H7 (cell line): ENCODE measurements around the gene PLEKHM3. TPM values are rescaled to one million over a fixed set of nuclear protein-coding genes. Genes with fewer than 3 reads are reported as not detected.

Experiments
- DNase-seq: peaks from one replicate; pipeline ENCODE4 v3.0.0; 2012
- H3K27me3 ChIP-seq: 2 replicates; pipeline ENCODE4 v1.6.0; 2011; ENCODE audit warnings: mild to moderate bottlenecking, low read length; ENCODE audit not compliant: control insufficient read depth, insufficient read depth
- H3K36me3 ChIP-seq: replicated peaks from 2 replicates; pipeline ENCODE4 v1.5.1; 2011; ENCODE audit warnings: low read length; ENCODE audit not compliant: control insufficient read depth, insufficient read depth
- H3K4me3 ChIP-seq: 2 replicates; pipeline ENCODE4 v1.5.1; 2011; ENCODE audit warnings: low read depth, mild to moderate bottlenecking, control low read depth, low read length, moderate library complexity; ENCODE audit not compliant: insufficient read depth
- total RNA-seq: library from RNA; depleted of rRNA; stranded (reverse); fragments of >200 nt; shearing (Covaris generic); gene quantifications from 2 replicates; pipeline ENCODE4 v1.2.3, GENCODE V29; 2014; rRNA removed

PLEKHM3 gene
- total RNA-seq, result 5.1 and 5.3 TPM in 2 replicates

- DNase-seq, result peak; percentile 86
- no peaks in the 10 kb centered on the region for H3K27me3 ChIP-seq
- peak within 1 kb of the TSS; percentile 75 for H3K4me3 ChIP-seq
- no peaks in the 10 kb centered on the region for H3K36me3 ChIP-seq
Measured at GRCh38 chr2:208025037-208025813, at the start of gene PLEKHM3. TSS of gene PLEKHM3 (minus strand) at chr2:208025527. CDS start at chr2:208001639, 23,888 bp downstream.

GRCh38 chr2:208074610-208075356 lies 49.5 kb upstream of the PLEKHM3 start:
- no peak overlapping the region for H3K4me3 ChIP-seq
- no peaks in the 10 kb centered on the region for H3K27me3 ChIP-seq
- DNase-seq, result no peak
- H3K36me3 ChIP-seq, result no peaks in the 10 kb centered on the region

- no peak overlapping the region for H3K4me3 ChIP-seq
- peak; percentile 71 for DNase-seq
- H3K27me3 ChIP-seq, result no peaks in the 10 kb centered on the region
- no peaks in the 10 kb centered on the region for H3K36me3 ChIP-seq
Measured at GRCh38 chr2:208072250-208072892, 47.0 kb upstream of the PLEKHM3 start.

GRCh38 chr2:208069186-208069585 lies 43.9 kb upstream of the PLEKHM3 start:
- Histone ChIP-seq H3K4me3 (no peak overlapping the region), H3K27me3 (no peaks in the 10 kb centered on the region), H3K36me3 (no peaks in the 10 kb centered on the region)
- no peak for DNase-seq

- Histone ChIP-seq H3K27me3 (no peaks in the 10 kb centered on the region), H3K4me3 (no peak overlapping the region), H3K36me3 (no peaks in the 10 kb centered on the region)
- DNase-seq, result no peak
Measured at GRCh38 chr2:208066016-208066415, 40.7 kb upstream of the PLEKHM3 start.

GRCh38 chr2:208065476-208065875 lies 40.1 kb upstream of the PLEKHM3 start:
- no peaks in the 10 kb centered on the region for H3K36me3 ChIP-seq
- H3K4me3 ChIP-seq, result no peak overlapping the region
- DNase-seq, result no peak
- H3K27me3 ChIP-seq, result no peaks in the 10 kb centered on the region

GRCh38 chr2:208064220-208064961 lies 39.1 kb upstream of the PLEKHM3 start:
- DNase-seq, result no peak
- no peaks in the 10 kb centered on the region for H3K27me3 ChIP-seq
- H3K36me3 ChIP-seq, result no peaks in the 10 kb centered on the region
- no peak overlapping the region for H3K4me3 ChIP-seq

GRCh38 chr2:208062961-208063360 lies 37.6 kb upstream of the PLEKHM3 start:
- DNase-seq, result no peak
- H3K36me3 ChIP-seq, result no peaks in the 10 kb centered on the region
- H3K27me3 ChIP-seq, result no peaks in the 10 kb centered on the region
- no peak overlapping the region for H3K4me3 ChIP-seq

GRCh38 chr2:208062113-208062512 lies 36.8 kb upstream of the PLEKHM3 start:
- no peaks in the 10 kb centered on the region for H3K27me3 ChIP-seq
- H3K36me3 ChIP-seq, result no peaks in the 10 kb centered on the region
- no peak overlapping the region for H3K4me3 ChIP-seq
- DNase-seq, result no peak

GRCh38 chr2:208057108-208057507 lies 31.8 kb upstream of the PLEKHM3 start:
- Histone ChIP-seq H3K27me3 (no peaks in the 10 kb centered on the region), H3K4me3 (no peak overlapping the region), H3K36me3 (no peaks in the 10 kb centered on the region)
- no peak for DNase-seq

- Histone ChIP-seq H3K4me3 (no peak overlapping the region), H3K27me3 (no peaks in the 10 kb centered on the region), H3K36me3 (no peaks in the 10 kb centered on the region)
- DNase-seq, result no peak
Measured at GRCh38 chr2:208049441-208049840, 24.1 kb upstream of the PLEKHM3 start.

GRCh38 chr2:208049006-208049405 lies 23.7 kb upstream of the PLEKHM3 start:
- Histone ChIP-seq H3K36me3 (no peaks in the 10 kb centered on the region), H3K27me3 (no peaks in the 10 kb centered on the region), H3K4me3 (no peak overlapping the region)
- DNase-seq, result no peak

- Histone ChIP-seq H3K4me3 (no peak overlapping the region), H3K27me3 (no peaks in the 10 kb centered on the region), H3K36me3 (no peaks in the 10 kb centered on the region)
- DNase-seq, result peak; percentile 26
Measured at GRCh38 chr2:208047840-208048239, 22.5 kb upstream of the PLEKHM3 start.

GRCh38 chr2:208046686-208047085 lies 21.4 kb upstream of the PLEKHM3 start:
- no peak for DNase-seq
- Histone ChIP-seq H3K27me3 (no peaks in the 10 kb centered on the region), H3K4me3 (no peak overlapping the region), H3K36me3 (no peaks in the 10 kb centered on the region)
